GM23338 (cell line): ENCODE data around the gene SORBS1. TPM values are rescaled to one million over a fixed set of nuclear protein-coding genes. Genes with fewer than 3 reads are reported as not detected.

ENCODE experiments used
- ATAC-seq: fragments of 200-7000 bp; cut with Tn5 transposase; 3 replicates; pipeline ENCODE4 v1.9.1; 2020
- DNase-seq: peaks from one replicate; pipeline ENCODE4 v3.0.0-alpha.2; 2015; ENCODE audit warnings: low spot score
- H2AFZ ChIP-seq: fragments of 200-600 bp; sonication (generic); 2 replicates; pipeline ENCODE4 v1.8.0; 2016; ENCODE audit warnings: antibody characterized with exemption, mild to moderate bottlenecking, moderate library complexity
- H3F3A ChIP-seq: fragments of 200-600 bp; sonication (generic); replicated peaks from 2 replicates; pipeline ENCODE4 v1.8.0; 2017; ENCODE audit warnings: antibody characterized with exemption, mixed run types, low read depth
- H3K27ac ChIP-seq: fragments of 200-600 bp; sonication (generic); 2 replicates; pipeline ENCODE4 v1.6.1; 2016; ENCODE audit warnings: low read depth
- H3K27me3 ChIP-seq: fragments of 200-600 bp; sonication (generic); 2 replicates; pipeline ENCODE4 v1.8.0; 2016; ENCODE audit warnings: mild to moderate bottlenecking, mixed run types, moderate library complexity; ENCODE audit not compliant: insufficient read depth
- H3K36me3 ChIP-seq: fragments of 200-600 bp; sonication (generic); 2 replicates; pipeline ENCODE4 v1.8.0; 2016; ENCODE audit warnings: mild to moderate bottlenecking; ENCODE audit not compliant: insufficient read depth
- H3K4me1 ChIP-seq: fragments of 200-600 bp; sonication (generic); 2 replicates; pipeline ENCODE4 v1.8.0; 2016; ENCODE audit warnings: mild to moderate bottlenecking, moderate library complexity; ENCODE audit not compliant: insufficient read depth
- H3K4me2 ChIP-seq: fragments of 200-600 bp; sonication (generic); 2 replicates; pipeline ENCODE4 v1.7.1; 2017; ENCODE audit warnings: mixed run types
- H3K4me3 ChIP-seq: fragments of 200-600 bp; sonication (generic); 2 replicates; pipeline ENCODE4 v1.6.1; 2016; ENCODE audit warnings: mixed run types
- H3K79me2 ChIP-seq: fragments of 200-600 bp; sonication (generic); replicated peaks from 2 replicates; pipeline ENCODE4 v1.8.0; 2017; ENCODE audit warnings: mild to moderate bottlenecking; ENCODE audit not compliant: insufficient read depth
- H3K9me2 ChIP-seq: fragments of 200-600 bp; sonication (generic); 2 replicates; pipeline ENCODE4 v1.8.0; 2017; ENCODE audit not compliant: insufficient read depth
- H4K20me1 ChIP-seq: fragments of 200-600 bp; sonication (generic); replicated peaks from 2 replicates; pipeline ENCODE4 v1.8.0; 2017; ENCODE audit warnings: mild to moderate bottlenecking; ENCODE audit not compliant: insufficient read depth
- H3K27ac Mint-ChIP-seq: 2 replicates; pipeline ENCODE4 v1.8.0; 2020; ENCODE audit warnings: inconsistent platforms, mild to moderate bottlenecking, moderate library complexity, mixed read lengths
- H3K27me3 Mint-ChIP-seq: 3 replicates; pipeline ENCODE4 v1.8.0; 2022; ENCODE audit warnings: low read depth, mild to moderate bottlenecking, moderate library complexity, mixed read lengths, inconsistent platforms; ENCODE audit not compliant: insufficient read depth, poor library complexity
- H3K36me3 Mint-ChIP-seq: 3 replicates; pipeline ENCODE4 v1.8.0; 2021; ENCODE audit warnings: low read depth, mild to moderate bottlenecking, inconsistent platforms, moderate library complexity, mixed read lengths
- H3K4me1 Mint-ChIP-seq: 3 replicates; pipeline ENCODE4 v1.8.0; 2020; ENCODE audit warnings: mild to moderate bottlenecking, inconsistent platforms, mixed read lengths
- H3K4me3 Mint-ChIP-seq: 3 replicates; pipeline ENCODE4 v1.8.0; 2021; ENCODE audit warnings: moderate library complexity, mild to moderate bottlenecking, inconsistent platforms, mixed read lengths
- H3K9me3 Mint-ChIP-seq: 3 replicates; pipeline ENCODE4 v1.8.0; 2020; ENCODE audit warnings: moderate library complexity, mild to moderate bottlenecking, inconsistent platforms, mixed read lengths
- CREB1 ChIP-seq: fragments of 250-450 bp; sonication (Bioruptor Pico); IDR thresholded peaks from 2 replicates; pipeline ENCODE4 v1.5.0; 2020; ENCODE audit warnings: low read depth, mild to moderate bottlenecking, moderate library complexity
- CTCF ChIP-seq, 2 experiments: fragments of 200-600 bp in 1 of 2; sonication (generic) in 1 of 2; conservative IDR thresholded peaks; 2 replicates each; pipeline versions ENCODE4 v1.5.1 to v1.6.1; 2016 to 2017; ENCODE audit warnings: antibody characterized with exemption in 2 of 2, low read depth in 2 of 2, mild to moderate bottlenecking in 2 of 2, moderate library complexity in 1 of 2
- ETS1 ChIP-seq: IDR thresholded peaks from 2 replicates; pipeline ENCODE4 v1.6.1; 2016; ENCODE audit warnings: antibody characterized with exemption
- EZH2 ChIP-seq: fragments of 200-600 bp; sonication (generic); IDR thresholded peaks from one replicate; pipeline ENCODE4 v1.8.0; 2017; ENCODE audit warnings: antibody characterized with exemption, mild to moderate bottlenecking, low read depth; ENCODE audit not compliant: unreplicated experiment
- EZH2phosphoT487 ChIP-seq: fragments of 200-600 bp; sonication (generic); IDR thresholded peaks from one replicate; pipeline ENCODE4 v1.8.1; 2018; ENCODE audit warnings: antibody characterized with exemption; ENCODE audit not compliant: unreplicated experiment
- JUNB ChIP-seq: IDR thresholded peaks from one replicate; pipeline ENCODE4 v1.6.1; 2016; ENCODE audit warnings: antibody characterized with exemption; ENCODE audit not compliant: unreplicated experiment
- POLR2AphosphoS5 ChIP-seq: IDR thresholded peaks from 2 replicates; pipeline ENCODE4 v1.6.1; 2016; ENCODE audit warnings: antibody characterized with exemption, low read depth
- REST ChIP-seq: IDR thresholded peaks from one replicate; pipeline ENCODE4 v1.6.1; 2018; ENCODE audit warnings: antibody characterized with exemption; ENCODE audit not compliant: unreplicated experiment
- STAT1 ChIP-seq: IDR thresholded peaks from one replicate; pipeline ENCODE4 v1.6.1; 2016; ENCODE audit warnings: antibody characterized with exemption; ENCODE audit not compliant: unreplicated experiment
- ZNF114 ChIP-seq: fragments of 250-450 bp; sonication (Bioruptor Pico); IDR thresholded peaks from 2 replicates; pipeline ENCODE4 v1.5.0; 2020; ENCODE audit warnings: mild to moderate bottlenecking, moderate library complexity
- ZNF331 ChIP-seq: fragments of 250-450 bp; sonication (Bioruptor Pico); IDR thresholded peaks from 2 replicates; pipeline ENCODE4 v1.5.0; 2020; ENCODE audit warnings: low read depth, mild to moderate bottlenecking, moderate library complexity
- polyA plus RNA-seq: library from polyadenylated mRNA; unstranded; fragments of >200 nt; fragmentation: Nextera tagmentation; extraction: Ambion mirVana; gene quantifications from 2 replicates; pipeline ENCODE4 v1.2.1, GENCODE V29; 2016
- total RNA-seq: library from RNA; depleted of rRNA; stranded (reverse); fragments of >200 nt; shearing (Covaris generic); gene quantifications from 2 replicates; pipeline ENCODE4 v1.2.3, GENCODE V29; 2014

Gene SORBS1
- total and polyA plus RNA-seq, 2 experiments from 2014 or later = 47.7 to 51.5 TPM

GRCh38 chr10:95325863-95326262 lies 235.3 kb downstream of the SORBS1 start (continued):
- no peak for TF ChIP-seq REST
- TF ChIP-seq EZH2phosphoT487 = no peak
- TF ChIP-seq POLR2AphosphoS5 = no peak

GRCh38 chr10:95324436-95325268 lies 236.5 kb downstream of the SORBS1 start:
- Histone ChIP-seq H3K9me2 (no peaks in the 10 kb centered on the region), H3K27me3 (no peaks in the 10 kb centered on the region), H3K27ac (no peak overlapping the region), H3K36me3 (no peaks in the 10 kb centered on the region), H4K20me1 (no peaks in the 10 kb centered on the region), H2AFZ (no peak overlapping the region), H3K4me2 (no peak overlapping the region), H3F3A (no peaks in the 10 kb centered on the region), H3K79me2 (no peaks in the 10 kb centered on the region), H3K4me3 (no peak overlapping the region), H3K4me1 (no peaks in the 10 kb centered on the region; the same call in 1 of the 2 replicates)
- 0 out of 3 replicates have a peak, but pooled peaks cover 2% of the 10 kb centered on the region for H3K4me1 Mint-ChIP-seq
- ATAC-seq = no peak
- no peak for TF ChIP-seq STAT1
- no peak for TF ChIP-seq CTCF (conservative IDR thresholded peaks at IDR 0.05; ENCODE audit: low read depth in 2 of 2)
- TF ChIP-seq POLR2AphosphoS5 = no peak
- TF ChIP-seq JUNB = no peak
- no peak for TF ChIP-seq EZH2
- no peak for TF ChIP-seq CREB1 (CRISPR knock-in tag)
- TF ChIP-seq ZNF331 (CRISPR knock-in tag) = no peak
- no peak for TF ChIP-seq REST
- no peak for TF ChIP-seq ETS1
- TF ChIP-seq ZNF114 (CRISPR knock-in tag) = no peak
- H3K27me3 Mint-ChIP-seq = peaks cover 5% of the 10 kb centered on the region
- no peak overlapping the region for H3K27ac Mint-ChIP-seq
- no peaks in the 10 kb centered on the region for H3K9me3 Mint-ChIP-seq
- no peak overlapping the region for H3K4me3 Mint-ChIP-seq
- no peak for DNase-seq
- H3K36me3 Mint-ChIP-seq = peaks cover 13% of the 10 kb centered on the region
